ENCODE measurements around the gene METTL21C. TPM values are rescaled to one million over a fixed set of nuclear protein-coding genes. Genes with fewer than 3 reads are reported as not detected.

The METTL21C gene
- total RNA-seq, 1 experiment from 2014 or later: not detected

- intact Hi-C loops (cut with micrococcal nuclease): no loop called here
- no peaks in the 10 kb centered on the region for H3K9me3 ChIP-seq (ENCODE audit: low read length)
- H3K27me3 ChIP-seq (ENCODE audit: low read length): no peaks in the 10 kb centered on the region
- H4K20me1 ChIP-seq (ENCODE audit: low read length): no peaks in the 10 kb centered on the region
- peaks cover 14% of the 10 kb centered on the region for H3K36me3 ChIP-seq (ENCODE audit: low read depth, low read length)
- BruUV-seq (replicated peaks): no TSS peak
- ChIA-PET CTCF (no interaction called here), POLR2A (ENCODE audit: unreplicated experiment) (no interaction called here)
- no peaks in the 10 kb centered on the region for H3K79me2 ChIP-seq (ENCODE audit: low read length)
- TF ChIP-seq EZH2phosphoT487 (IDR thresholded peaks at IDR 0.05; ENCODE audit: borderline replicate concordance, low read length) (no peak), CTCF (conservative IDR thresholded peaks at IDR 0.05; ENCODE audit: low read depth, low read length) (no peak), EZH2 (IDR thresholded peaks at IDR 0.05; ENCODE audit: low read length, unreplicated experiment) (no peak)
- no peak overlapping the region for H3K27ac ChIP-seq (ENCODE audit: low read length)
- H3K4me1 ChIP-seq (ENCODE audit: insufficient read depth, low read length): no peaks in the 10 kb centered on the region
- no peaks in the 10 kb centered on the region for H3F3A ChIP-seq (ENCODE audit: low read length, unreplicated experiment)
- no peak overlapping the region for H2AFZ ChIP-seq (ENCODE audit: low read length)
- no peak overlapping the region for H3K4me3 ChIP-seq (ENCODE audit: low read length)
- H3K4me2 ChIP-seq (ENCODE audit: low read length): no peak overlapping the region
- H3K9ac ChIP-seq (ENCODE audit: low read length): no peak overlapping the region
- ATAC-seq (no peak), DNase-seq (no peak)
- H3K9me2 ChIP-seq (replicated peaks; ENCODE audit: low read length): no peaks in the 10 kb centered on the region
Measured at GRCh38 chr13:102659168-102659713, 35.6 kb downstream of the METTL21C start.

- intact Hi-C loops (cut with micrococcal nuclease): no loop called here
- Histone ChIP-seq H3K4me3 (ENCODE audit: low read length) (no peak overlapping the region), H3K79me2 (ENCODE audit: low read length) (no peaks in the 10 kb centered on the region), H3K36me3 (ENCODE audit: low read depth, low read length) (peaks cover 12% of the 10 kb centered on the region), H3K4me1 (ENCODE audit: insufficient read depth, low read length) (no peaks in the 10 kb centered on the region), H3K9ac (ENCODE audit: low read length) (no peak overlapping the region), H3K27me3 (ENCODE audit: low read length) (no peaks in the 10 kb centered on the region), H4K20me1 (ENCODE audit: low read length) (no peaks in the 10 kb centered on the region), H3K9me3 (ENCODE audit: low read length) (no peaks in the 10 kb centered on the region), H3F3A (ENCODE audit: low read length, unreplicated experiment) (no peaks in the 10 kb centered on the region), H3K27ac (ENCODE audit: low read length) (no peak overlapping the region), H3K4me2 (ENCODE audit: low read length) (no peak overlapping the region), H3K9me2 (replicated peaks; ENCODE audit: low read length) (no peaks in the 10 kb centered on the region), H2AFZ (ENCODE audit: low read length) (no peak overlapping the region)
- no TSS peak for BruUV-seq (replicated peaks)
- TF ChIP-seq CTCF (conservative IDR thresholded peaks at IDR 0.05; ENCODE audit: low read depth, low read length): no peak
- no peak for TF ChIP-seq EZH2 (IDR thresholded peaks at IDR 0.05; ENCODE audit: low read length, unreplicated experiment)
- no peak for TF ChIP-seq EZH2phosphoT487 (IDR thresholded peaks at IDR 0.05; ENCODE audit: borderline replicate concordance, low read length)
- ATAC-seq (no peak), DNase-seq (no peak)
- ChIA-PET CTCF (no interaction called here), POLR2A (ENCODE audit: unreplicated experiment) (no interaction called here)
Measured at GRCh38 chr13:102658660-102659059, 36.2 kb downstream of the METTL21C start.

GRCh38 chr13:102657630-102658029, 37.2 kb downstream of the METTL21C start:
- no peaks in the 10 kb centered on the region for H3K27me3 ChIP-seq (ENCODE audit: low read length)
- TF ChIP-seq EZH2 (IDR thresholded peaks at IDR 0.05; ENCODE audit: low read length, unreplicated experiment): no peak
- TF ChIP-seq CTCF (conservative IDR thresholded peaks at IDR 0.05; ENCODE audit: low read depth, low read length): peak; percentile 38; the same call in 1 of the 2 replicates
- H3K79me2 ChIP-seq (ENCODE audit: low read length): no peaks in the 10 kb centered on the region
- H2AFZ ChIP-seq (ENCODE audit: low read length): no peak overlapping the region
- DNase-seq: no peak
- ATAC-seq: no peak
- POLR2A ChIA-PET (ENCODE audit: unreplicated experiment): no interaction called here
- no TSS peak for BruUV-seq (replicated peaks)
- H3K36me3 ChIP-seq (ENCODE audit: low read depth, low read length): peaks cover 12% of the 10 kb centered on the region
- H3K9me2 ChIP-seq (replicated peaks; ENCODE audit: low read length): no peaks in the 10 kb centered on the region
- H3F3A ChIP-seq (ENCODE audit: low read length, unreplicated experiment): no peaks in the 10 kb centered on the region
- H3K9ac ChIP-seq (ENCODE audit: low read length): no peak overlapping the region
- H3K4me3 ChIP-seq (ENCODE audit: low read length): no peak overlapping the region
- H4K20me1 ChIP-seq (ENCODE audit: low read length): no peaks in the 10 kb centered on the region
- H3K9me3 ChIP-seq (ENCODE audit: low read length): no peaks in the 10 kb centered on the region
- no peaks in the 10 kb centered on the region for H3K4me1 ChIP-seq (ENCODE audit: insufficient read depth, low read length)
- H3K27ac ChIP-seq (ENCODE audit: low read length): no peak overlapping the region
- intact Hi-C loops (cut with micrococcal nuclease): no loop called here
- H3K4me2 ChIP-seq (ENCODE audit: low read length): no peak overlapping the region
- CTCF ChIA-PET: no interaction called here

Measured in PC-3 (cell line).